Measurements from ENCODE around the gene OR52B2.

DNA sequence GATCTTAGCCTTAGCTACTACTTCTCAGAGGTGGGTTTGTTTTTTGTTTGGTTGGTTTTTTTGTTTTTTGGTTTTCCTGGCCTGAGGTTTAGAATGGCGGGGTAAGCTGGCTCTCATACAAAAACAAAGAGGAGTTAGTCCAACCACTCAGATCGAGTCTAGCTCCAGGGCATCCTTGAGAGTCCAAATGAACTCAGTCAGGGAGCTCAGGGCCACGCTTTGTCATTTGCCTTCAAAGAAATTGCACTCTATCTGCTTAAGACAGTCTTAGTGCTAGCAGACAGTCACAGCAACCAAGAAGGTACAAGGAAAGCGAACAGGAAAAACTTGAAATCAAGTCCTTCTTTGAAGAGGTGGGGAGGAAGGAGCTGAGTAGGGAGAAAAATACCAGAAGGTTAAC, 46.4 kb upstream of the OR52B2 start:
- TF ChIP-seq, protein P1, sequence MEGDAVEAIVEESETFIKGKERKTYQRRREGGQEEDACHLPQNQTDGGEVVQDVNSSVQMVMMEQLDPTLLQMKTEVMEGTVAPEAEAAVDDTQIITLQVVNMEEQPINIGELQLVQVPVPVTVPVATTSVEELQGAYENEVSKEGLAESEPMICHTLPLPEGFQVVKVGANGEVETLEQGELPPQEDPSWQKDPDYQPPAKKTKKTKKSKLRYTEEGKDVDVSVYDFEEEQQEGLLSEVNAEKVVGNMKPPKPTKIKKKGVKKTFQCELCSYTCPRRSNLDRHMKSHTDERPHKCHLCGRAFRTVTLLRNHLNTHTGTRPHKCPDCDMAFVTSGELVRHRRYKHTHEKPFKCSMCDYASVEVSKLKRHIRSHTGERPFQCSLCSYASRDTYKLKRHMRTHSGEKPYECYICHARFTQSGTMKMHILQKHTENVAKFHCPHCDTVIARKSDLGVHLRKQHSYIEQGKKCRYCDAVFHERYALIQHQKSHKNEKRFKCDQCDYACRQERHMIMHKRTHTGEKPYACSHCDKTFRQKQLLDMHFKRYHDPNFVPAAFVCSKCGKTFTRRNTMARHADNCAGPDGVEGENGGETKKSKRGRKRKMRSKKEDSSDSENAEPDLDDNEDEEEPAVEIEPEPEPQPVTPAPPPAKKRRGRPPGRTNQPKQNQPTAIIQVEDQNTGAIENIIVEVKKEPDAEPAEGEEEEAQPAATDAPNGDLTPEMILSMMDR (IDR thresholded peaks at IDR 0.05) = no peak
- no peak for TF ChIP-seq EP300 (IDR thresholded peaks at IDR 0.05)
